ENCODE measurements around the gene TNPO2. TPM values are rescaled to one million over a fixed set of nuclear protein-coding genes. Genes with fewer than 3 reads are reported as not detected.
A peak's percentile ranks its signal among the peaks of the same experiment; 100 is the strongest.

Gene TNPO2
- total and polyA plus RNA-seq, 2 experiments from 2014 or later = 37.1 to 83.0 TPM

DNA sequence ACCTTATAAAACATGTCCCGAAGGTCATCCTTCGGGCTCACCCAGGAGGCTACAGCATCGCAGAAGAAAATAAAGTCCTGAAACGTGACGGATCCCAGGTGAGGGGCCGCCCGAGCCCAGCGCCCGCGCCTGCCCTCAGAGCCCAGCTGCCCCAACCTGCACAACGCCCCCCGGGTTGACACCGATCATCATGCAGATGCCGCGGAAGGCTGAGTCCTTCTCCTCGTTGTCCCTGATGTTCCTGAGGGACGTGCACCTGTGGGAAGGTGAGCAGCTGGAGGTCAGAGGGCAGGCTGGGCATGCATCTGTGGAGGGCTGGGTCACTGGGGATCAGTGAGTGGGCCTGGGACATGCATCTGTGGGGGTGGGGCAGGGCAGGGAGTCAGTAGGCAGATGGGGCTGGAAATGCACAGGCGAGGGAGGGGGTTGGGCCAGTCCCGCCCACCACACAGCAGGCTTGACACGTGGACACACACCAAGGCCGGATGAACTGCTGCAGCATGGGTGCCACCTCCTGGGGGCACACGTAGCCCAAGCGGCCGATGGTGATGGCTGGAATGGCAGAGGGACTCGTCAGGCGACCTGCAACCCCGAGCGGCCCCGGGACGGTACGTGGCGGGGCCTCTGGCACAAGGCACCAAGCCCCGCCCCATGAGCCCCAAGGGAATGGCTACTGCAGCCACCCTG is 22.0 kb downstream of the TNPO2 start:
- Histone ChIP-seq H3K79me2 (replicated peaks; ENCODE audit: insufficient read depth) (peaks cover 4% of the 10 kb centered on the region; the same call in 1 of the 2 replicates), H4K20me1 (replicated peaks; ENCODE audit: insufficient read depth) (peaks cover 23% of the 10 kb centered on the region), H3K36me3 (ENCODE audit: insufficient read depth) (peaks cover 46% of the 10 kb centered on the region), H3F3A (replicated peaks; ENCODE audit: low read depth) (peaks cover 63% of the 10 kb centered on the region), H3K4me3 (no peak overlapping the region), H2AFZ (no peak overlapping the region), H3K27ac (ENCODE audit: low read depth) (peak overlapping the region; percentile 74; the same call in 1 of the 2 replicates), H3K9me2 (ENCODE audit: insufficient read depth) (no peaks in the 10 kb centered on the region), H3K4me2 (no peak overlapping the region), H3K4me1 (ENCODE audit: insufficient read depth) (no peaks in the 10 kb centered on the region), H3K27me3 (ENCODE audit: insufficient read depth) (no peaks in the 10 kb centered on the region)
- no peak for DNase-seq (ENCODE audit: low spot score)
- no peaks in the 10 kb centered on the region; the same call in 2 of the 3 replicates for H3K9me3 Mint-ChIP-seq
- no peak overlapping the region for H3K4me3 Mint-ChIP-seq
- ATAC-seq = no peak
- H3K4me1 Mint-ChIP-seq = peaks cover 14% of the 10 kb centered on the region
- TF ChIP-seq EZH2phosphoT487 (IDR thresholded peaks at IDR 0.05; ENCODE audit: unreplicated experiment) (no peak), ZNF331 (CRISPR knock-in tag; IDR thresholded peaks at IDR 0.05; ENCODE audit: low read depth) (no peak), ZNF114 (CRISPR knock-in tag; IDR thresholded peaks at IDR 0.05) (no peak), EZH2 (IDR thresholded peaks at IDR 0.05; ENCODE audit: low read depth, unreplicated experiment) (no peak), ETS1 (IDR thresholded peaks at IDR 0.05) (no peak), ZNF462 (CRISPR knock-in tag; IDR thresholded peaks at IDR 0.05) (no peak), REST (IDR thresholded peaks at IDR 0.05; ENCODE audit: unreplicated experiment) (no peak), STAT1 (IDR thresholded peaks at IDR 0.05; ENCODE audit: unreplicated experiment) (no peak)
- H3K36me3 Mint-ChIP-seq (ENCODE audit: low read depth) = peaks cover 76% of the 10 kb centered on the region
- peaks cover 23% of the 10 kb centered on the region for H3K27me3 Mint-ChIP-seq (ENCODE audit: insufficient read depth, low read depth, poor library complexity)
- no peak overlapping the region for H3K27ac Mint-ChIP-seq

All from GM23338 (cell line).